HepG2 (cell line): ENCODE data around the gene NAT14. TPM values are rescaled to one million over a fixed set of nuclear protein-coding genes. Genes with fewer than 3 reads are reported as not detected.
A peak's percentile ranks its signal among the peaks of the same experiment; 100 is the strongest.

Experiments used
- AGO2 ChIP-seq: fragments of 200-400 bp; formaldehyde crosslinking; optimal IDR thresholded peaks from 2 replicates; pipeline ENCODE3; 2017; ENCODE audit warnings: mild to moderate bottlenecking, low read depth, low read length, moderate library complexity
- CBX5 ChIP-seq: sonication (generic); formaldehyde crosslinking; IDR thresholded peaks from 2 replicates; pipeline ENCODE4 v1.4.0; 2020; ENCODE audit warnings: missing genetic modification reagents, borderline replicate concordance
- CCAR2 ChIP-seq: fragments of 200-400 bp; formaldehyde crosslinking; optimal IDR thresholded peaks from 2 replicates; pipeline ENCODE3; 2018; ENCODE audit warnings: low read depth, mild to moderate bottlenecking, low read length, moderate library complexity
- ESRRA ChIP-seq: sonication (generic); formaldehyde crosslinking; IDR thresholded peaks from 2 replicates; pipeline ENCODE4 v1.5.1; 2020; ENCODE audit warnings: mild to moderate bottlenecking, low read depth, missing genetic modification reagents
- GMEB2 ChIP-seq: IDR thresholded peaks from 2 replicates; pipeline ENCODE4 v1.6.1; 2016; ENCODE audit warnings: missing biosample characterization, missing genetic modification reagents, low read depth
- HOXA9 ChIP-seq: sonication (generic); formaldehyde crosslinking; IDR thresholded peaks from 2 replicates; pipeline ENCODE4 v1.8.1; 2022; ENCODE audit warnings: missing genetic modification reagents, mild to moderate bottlenecking, moderate library complexity, borderline replicate concordance
- JUNB ChIP-seq: sonication (generic); formaldehyde crosslinking; IDR thresholded peaks from 2 replicates; pipeline ENCODE4 v1.8.0; 2022; ENCODE audit warnings: missing genetic modification reagents, mild to moderate bottlenecking, borderline replicate concordance
- MTF2 ChIP-seq: sonication (generic); formaldehyde crosslinking; IDR thresholded peaks from 2 replicates; pipeline ENCODE4 v1.5.0; 2020; ENCODE audit warnings: missing genetic modification reagents, borderline replicate concordance
- TFDP1 ChIP-seq: IDR thresholded peaks from 2 replicates; pipeline ENCODE4 v1.6.1; 2016; ENCODE audit warnings: missing compliant biosample characterization, missing genetic modification reagents, borderline replicate concordance
- WIZ ChIP-seq: sonication (generic); formaldehyde crosslinking; IDR thresholded peaks from 2 replicates; pipeline ENCODE4 v1.5.1; 2020; ENCODE audit warnings: mild to moderate bottlenecking, missing genetic modification reagents
- YEATS4 ChIP-seq: sonication (generic); formaldehyde crosslinking; IDR thresholded peaks from 2 replicates; pipeline ENCODE4 v1.4.0; 2020; ENCODE audit warnings: missing genetic modification reagents, borderline replicate concordance
- YY1 ChIP-seq: IDR thresholded peaks from 2 replicates; pipeline ENCODE4 v1.6.1; 2011; ENCODE audit warnings: low read length, low read depth, moderate library complexity, mild to moderate bottlenecking; ENCODE audit not compliant: insufficient read depth, insufficient replicate concordance
- ZBTB10 ChIP-seq: sonication (generic); formaldehyde crosslinking; IDR thresholded peaks from 2 replicates; pipeline ENCODE4 v1.4.0; 2020; ENCODE audit warnings: missing genetic modification reagents, borderline replicate concordance
- ZMAT3 ChIP-seq: sonication (generic); formaldehyde crosslinking; conservative IDR thresholded peaks from 2 replicates; pipeline ENCODE4 v1.7.0; 2021; ENCODE audit warnings: missing genetic modification reagents
- ZMYM2 ChIP-seq: sonication (generic); formaldehyde crosslinking; IDR thresholded peaks from 2 replicates; pipeline ENCODE4 v1.8.0; 2022; ENCODE audit warnings: mild to moderate bottlenecking, missing genetic modification reagents
- ZNF329 ChIP-seq: sonication (generic); formaldehyde crosslinking; IDR thresholded peaks from 2 replicates; pipeline ENCODE4 v1.9.0; 2021; ENCODE audit warnings: low read depth, mild to moderate bottlenecking, missing genetic modification reagents
- ZNF639 ChIP-seq: conservative IDR thresholded peaks from 2 replicates; pipeline ENCODE4 v1.6.1; 2018; ENCODE audit warnings: missing genetic modification reagents
- ZNF790 ChIP-seq: sonication (generic); formaldehyde crosslinking; IDR thresholded peaks from 2 replicates; pipeline ENCODE4 v1.8.0; 2022; ENCODE audit warnings: missing genetic modification reagents, mild to moderate bottlenecking, borderline replicate concordance
- ZNF879 ChIP-seq: sonication (generic); formaldehyde crosslinking; IDR thresholded peaks from 2 replicates; pipeline ENCODE4 v1.8.1; 2023; ENCODE audit warnings: missing genetic modification reagents
- polyA plus RNA-seq, 8 experiments: library from polyadenylated mRNA; depleted of rRNA in 3 of 8; stranded (reverse) in 7 of 8; unstranded in 1 of 8; fragments of >200 nt; fragmentation: Illumina TruSeq in 4 of 8; extraction: Trizol in 4 of 8; gene quantifications; 2 replicates each; pipeline versions ENCODE4 v1.2.1 to v1.2.3, GENCODE V29; 2011 to 2016; ENCODE audit warnings: low read depth in 4 of 8, missing spikeins in 1 of 8, mixed read lengths in 1 of 8; ENCODE audit not compliant: insufficient read depth in 1 of 8
- total RNA-seq, 5 experiments: library from RNA; depleted of rRNA; stranded (reverse); fragments of >200 nt; fragmentation: Illumina TruSeq; extraction: Trizol; gene quantifications; 2 replicates each; pipeline ENCODE4 v1.2.3, GENCODE V29; 2016; ENCODE audit warnings: low read depth in 1 of 5

Gene NAT14
- total and polyA plus RNA-seq, 2 of the 13 experiments (the other 11 are each of a cell fraction or from before 2014, with no cell fraction given), result 20.7 to 22.3 TPM

- TF ChIP-seq MTF2 (CRISPR knock-in tag) (no peak), ZMYM2 (CRISPR knock-in tag) (no peak), WIZ (CRISPR knock-in tag) (0 out of 2 replicates have a peak, but pooled peaks have one; percentile 47), ZMAT3 (CRISPR knock-in tag) (0 out of 2 replicates have a peak, but pooled peaks have one; percentile 24), JUNB (CRISPR knock-in tag) (no peak), GMEB2 (CRISPR knock-in tag) (no peak), TFDP1 (CRISPR knock-in tag) (0 out of 2 replicates have a peak, but pooled peaks have one; percentile 33), ZBTB10 (peak; percentile 90; the same call in 1 of the 2 replicates), YY1 (peak; percentile 46), AGO2 (no peak), ZNF329 (CRISPR knock-in tag) (no peak), ZNF879 (no peak), YEATS4 (CRISPR knock-in tag) (peak; percentile 50; the same call in 1 of the 2 replicates), HOXA9 (CRISPR knock-in tag) (no peak), CCAR2 (no peak), ZNF639 (CRISPR knock-in tag) (no peak), ZNF790 (CRISPR knock-in tag) (no peak), CBX5 (CRISPR knock-in tag) (peak; percentile 41; the same call in 1 of the 2 replicates), ESRRA (CRISPR knock-in tag) (no peak)
Measured at GRCh38 chr19:55467236-55468053, 17.5 kb upstream of the NAT14 start (continued).
